Measurements from ENCODE around the gene A2M.

DNA sequence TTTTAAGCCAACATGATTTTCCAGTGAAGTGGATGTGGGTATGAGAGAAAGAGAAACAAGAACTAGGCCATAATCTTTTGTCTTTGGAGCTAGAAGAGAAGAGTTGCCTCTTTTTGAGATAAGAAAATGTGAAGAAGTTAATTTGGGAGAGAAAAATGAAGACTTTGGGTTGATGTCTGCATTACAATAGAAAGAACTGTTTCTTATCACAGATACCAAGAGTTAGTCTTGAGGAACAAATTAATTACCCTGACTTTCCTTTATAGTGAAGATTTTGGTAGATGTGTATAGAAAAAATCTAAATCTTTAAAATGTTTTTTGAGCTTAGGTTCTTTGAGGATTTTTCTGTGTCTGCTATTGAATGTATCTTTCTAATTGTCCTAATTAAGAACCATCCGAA is 4.2 kb downstream of the A2M start:
- TF ChIP-seq, protein P1, sequence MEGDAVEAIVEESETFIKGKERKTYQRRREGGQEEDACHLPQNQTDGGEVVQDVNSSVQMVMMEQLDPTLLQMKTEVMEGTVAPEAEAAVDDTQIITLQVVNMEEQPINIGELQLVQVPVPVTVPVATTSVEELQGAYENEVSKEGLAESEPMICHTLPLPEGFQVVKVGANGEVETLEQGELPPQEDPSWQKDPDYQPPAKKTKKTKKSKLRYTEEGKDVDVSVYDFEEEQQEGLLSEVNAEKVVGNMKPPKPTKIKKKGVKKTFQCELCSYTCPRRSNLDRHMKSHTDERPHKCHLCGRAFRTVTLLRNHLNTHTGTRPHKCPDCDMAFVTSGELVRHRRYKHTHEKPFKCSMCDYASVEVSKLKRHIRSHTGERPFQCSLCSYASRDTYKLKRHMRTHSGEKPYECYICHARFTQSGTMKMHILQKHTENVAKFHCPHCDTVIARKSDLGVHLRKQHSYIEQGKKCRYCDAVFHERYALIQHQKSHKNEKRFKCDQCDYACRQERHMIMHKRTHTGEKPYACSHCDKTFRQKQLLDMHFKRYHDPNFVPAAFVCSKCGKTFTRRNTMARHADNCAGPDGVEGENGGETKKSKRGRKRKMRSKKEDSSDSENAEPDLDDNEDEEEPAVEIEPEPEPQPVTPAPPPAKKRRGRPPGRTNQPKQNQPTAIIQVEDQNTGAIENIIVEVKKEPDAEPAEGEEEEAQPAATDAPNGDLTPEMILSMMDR (tag by site-specific recombination; IDR thresholded peaks at IDR 0.05): no peak
- no peak for TF ChIP-seq ZBTB20 (tag by site-specific recombination; IDR thresholded peaks at IDR 0.05)

Data from HEK293 (cell line).